HUES48 (cell line): Measurements from ENCODE around the gene SIRT2.
"Not testable (repeated sequence)": the region's sequence is repeated elsewhere in the genome, so short reads cannot be mapped to it uniquely, and the experiment has no call there.

Experiments
- H3K27ac ChIP-seq: one replicate; pipeline ENCODE4 v1.7.0; 2013; ENCODE audit warnings: low read depth, low read length, inconsistent platforms
- H3K27me3 ChIP-seq: 2 replicates; pipeline ENCODE4 v1.6.1; 2013; ENCODE audit warnings: mild to moderate bottlenecking, low read length; ENCODE audit not compliant: control insufficient read depth, insufficient read depth
- H3K36me3 ChIP-seq: 2 replicates; pipeline ENCODE4 v1.6.1; 2013; ENCODE audit warnings: low read length; ENCODE audit not compliant: control insufficient read depth, insufficient read depth
- H3K4me1 ChIP-seq: 2 replicates; pipeline ENCODE4 v1.6.1; 2013; ENCODE audit warnings: mild to moderate bottlenecking, low read length; ENCODE audit not compliant: control insufficient read depth, insufficient read depth
- H3K4me3 ChIP-seq: 2 replicates; pipeline ENCODE4 v1.5.1; 2013; ENCODE audit warnings: mild to moderate bottlenecking, low read depth, low read length
- H3K9ac ChIP-seq: 2 replicates; pipeline ENCODE4 v1.6.1; 2013; ENCODE audit warnings: mild to moderate bottlenecking, low read depth, low read length, moderate library complexity
- H3K9me3 ChIP-seq: 2 replicates; pipeline ENCODE4 v1.6.1; 2013; ENCODE audit warnings: low read length; ENCODE audit not compliant: control insufficient read depth, insufficient read depth

Gene SIRT2

GRCh38 chr19:38834590-38834989 lies 64.8 kb downstream of the SIRT2 start:
- no peak overlapping the region for H3K9ac ChIP-seq
- no peak overlapping the region for H3K4me3 ChIP-seq
- H3K9me3 ChIP-seq, result no peaks in the 10 kb centered on the region
- peaks cover 8% of the 10 kb centered on the region for H3K4me1 ChIP-seq
- H3K36me3 ChIP-seq, result peaks cover 53% of the 10 kb centered on the region
- H3K27me3 ChIP-seq, result no peaks in the 10 kb centered on the region
- H3K27ac ChIP-seq, result no peak overlapping the region

- Histone ChIP-seq H3K9ac (no peak overlapping the region), H3K4me1 (peaks cover 8% of the 10 kb centered on the region), H3K27me3 (no peaks in the 10 kb centered on the region), H3K9me3 (no peaks in the 10 kb centered on the region), H3K4me3 (no peak overlapping the region), H3K36me3 (peaks cover 49% of the 10 kb centered on the region), H3K27ac (no peak overlapping the region)
Measured at GRCh38 chr19:38834104-38834490, 65.3 kb downstream of the SIRT2 start.

- Histone ChIP-seq H3K27ac (no peak overlapping the region), H3K9ac (no peak overlapping the region), H3K9me3 (no peaks in the 10 kb centered on the region), H3K4me1 (peaks cover 8% of the 10 kb centered on the region), H3K27me3 (no peaks in the 10 kb centered on the region), H3K36me3 (peaks cover 41% of the 10 kb centered on the region), H3K4me3 (no peak overlapping the region)
Measured at GRCh38 chr19:38833092-38833425, 66.4 kb downstream of the SIRT2 start.

GRCh38 chr19:38831142-38831605 lies 68.2 kb downstream of the SIRT2 start:
- peak overlapping the region; percentile 83 for H3K27ac ChIP-seq
- peak overlapping the region; percentile 77 for H3K4me3 ChIP-seq
- H3K27me3 ChIP-seq, result no peaks in the 10 kb centered on the region
- no peaks in the 10 kb centered on the region for H3K9me3 ChIP-seq
- peaks cover 32% of the 10 kb centered on the region for H3K36me3 ChIP-seq
- H3K9ac ChIP-seq, result peak overlapping the region; percentile 68
- peaks cover 8% of the 10 kb centered on the region for H3K4me1 ChIP-seq

GRCh38 chr19:38830039-38830733 lies 69.2 kb downstream of the SIRT2 start:
- Histone ChIP-seq H3K27ac (no peak overlapping the region), H3K4me3 (no peak overlapping the region), H3K9ac (no peak overlapping the region), H3K36me3 (peaks cover 25% of the 10 kb centered on the region), H3K27me3 (no peaks in the 10 kb centered on the region), H3K4me1 (peaks cover 12% of the 10 kb centered on the region), H3K9me3 (no peaks in the 10 kb centered on the region)

- H3K27me3 ChIP-seq, H3K9me3 ChIP-seq, H3K9ac ChIP-seq, H3K27ac ChIP-seq, H3K4me3 ChIP-seq: not testable (repeated sequence)
- Histone ChIP-seq H3K4me1 (peaks cover 22% of the 10 kb centered on the region), H3K36me3 (peaks cover 25% of the 10 kb centered on the region)
Measured at GRCh38 chr19:38829203-38829602, 70.2 kb downstream of the SIRT2 start.
